Thoracic aorta (tissue), 2 donors: ENCODE results near the gene KPNB1. TPM values are rescaled to one million over a fixed set of nuclear protein-coding genes. Genes with fewer than 3 reads are reported as not detected.

Experiments
- ATAC-seq: fragments of 150-250 bp; one replicate; pipeline ENCODE4 v1.8.0; 2017; ENCODE audit warnings: low read depth; ENCODE audit not compliant: insufficient number of reproducible peaks, low FRiP score
- DNase-seq: peaks from one replicate; pipeline ENCODE4 v3.0.0-alpha.2; 2020; ENCODE audit warnings: low spot score
- H3K27ac ChIP-seq, 2 donors: fragments of 200-600 bp; sonication (generic); 1 replicate in 1 of 2; 2 replicates in 1 of 2; pipeline ENCODE4 v1.5.1; 2016; ENCODE audit warnings: mild to moderate bottlenecking in 2 of 2, moderate library complexity in 2 of 2
- H3K27me3 ChIP-seq: fragments of 200-600 bp; sonication (generic); replicated peaks from 2 replicates; pipeline ENCODE4 v1.6.0; 2016; ENCODE audit warnings: mild to moderate bottlenecking; ENCODE audit not compliant: insufficient read depth
- H3K36me3 ChIP-seq: fragments of 200-600 bp; sonication (generic); one replicate; pipeline ENCODE4 v1.5.1; 2016
- H3K4me1 ChIP-seq, 2 donors: fragments of 200-600 bp; sonication (generic); 1 replicate in 1 of 2; 2 replicates in 1 of 2; pipeline versions ENCODE4 v1.5.1 to v1.6.0; 2016; ENCODE audit warnings: low read depth in 2 of 2, mild to moderate bottlenecking in 1 of 2; ENCODE audit not compliant: control insufficient read depth in 1 of 2
- H3K4me3 ChIP-seq: fragments of 200-600 bp; sonication (generic); 2 replicates; pipeline ENCODE4 v1.5.1; 2016; ENCODE audit warnings: mild to moderate bottlenecking
- H3K9me3 ChIP-seq: fragments of 200-600 bp; sonication (generic); 2 replicates; pipeline ENCODE4 v1.5.1; 2016
- CTCF ChIP-seq: fragments of 200-600 bp; sonication (generic); IDR thresholded peaks from one replicate; pipeline ENCODE4 v1.5.1; 2019; ENCODE audit warnings: antibody characterized with exemption
- total RNA-seq, 2 donors: library from RNA; depleted of rRNA; stranded (reverse); fragments of >200 nt; gene quantifications; one replicate each; pipeline versions ENCODE4 v1.1.0 to v1.2.3, GENCODE V29; 2016

Gene KPNB1
- total RNA-seq, 2 donors from 2014 or later: 199 to 223 TPM

DNA sequence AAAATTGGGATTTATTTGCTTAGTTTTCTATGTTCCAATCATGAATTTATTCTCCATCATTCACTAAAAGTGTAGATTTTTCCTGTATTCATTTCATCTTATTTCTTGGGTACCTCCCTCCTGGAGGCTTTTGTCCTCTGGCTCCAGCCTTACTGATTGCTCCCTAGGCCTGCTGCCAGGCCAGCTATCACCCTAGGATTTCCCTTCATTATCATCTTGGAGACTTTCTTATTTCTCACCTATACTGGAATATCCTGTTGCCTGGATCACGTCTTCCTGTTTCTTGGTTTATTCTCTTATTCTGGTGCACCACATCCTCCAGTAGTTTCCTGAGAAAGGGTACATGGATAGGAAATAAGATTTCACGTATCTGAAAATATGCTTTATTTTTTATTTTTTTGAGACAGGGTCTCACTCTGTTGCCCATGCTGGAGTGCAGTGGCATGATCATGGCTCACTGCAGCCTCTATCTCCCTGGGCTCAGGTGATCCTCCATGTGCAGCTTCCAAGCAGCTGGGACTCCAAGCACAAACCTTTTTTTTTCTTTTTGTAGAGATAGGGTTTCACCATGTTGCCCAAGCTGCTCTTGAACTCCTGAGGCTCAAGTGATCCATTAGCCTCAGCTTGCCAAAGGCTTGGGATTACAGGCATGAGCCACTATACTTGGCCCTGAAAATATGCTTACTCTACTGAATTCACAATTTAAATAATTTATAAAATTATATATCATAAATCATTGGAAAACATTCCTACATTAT is 13.3 kb upstream of the KPNB1 start:
- DNase-seq: no peak
- Histone ChIP-seq H3K4me1 (no peaks in the 10 kb centered on the region), H3K27me3 (no peaks in the 10 kb centered on the region), H3K4me3 (no peak overlapping the region), H3K36me3 (no peaks in the 10 kb centered on the region), H3K27ac (no peak overlapping the region), H3K9me3 (no peaks in the 10 kb centered on the region)
- TF ChIP-seq CTCF: no peak
- no peak for ATAC-seq

- Histone ChIP-seq H3K4me1 (no peaks in the 10 kb centered on the region), H3K4me3 (no peak overlapping the region), H3K9me3 (no peaks in the 10 kb centered on the region), H3K27ac (no peak overlapping the region), H3K27me3 (no peaks in the 10 kb centered on the region), H3K36me3 (no peaks in the 10 kb centered on the region)
- ATAC-seq: no peak
- DNase-seq: no peak
- TF ChIP-seq CTCF: no peak
Observed at GRCh38 chr17:47638903-47639302, 10.8 kb upstream of the KPNB1 start.

DNA sequence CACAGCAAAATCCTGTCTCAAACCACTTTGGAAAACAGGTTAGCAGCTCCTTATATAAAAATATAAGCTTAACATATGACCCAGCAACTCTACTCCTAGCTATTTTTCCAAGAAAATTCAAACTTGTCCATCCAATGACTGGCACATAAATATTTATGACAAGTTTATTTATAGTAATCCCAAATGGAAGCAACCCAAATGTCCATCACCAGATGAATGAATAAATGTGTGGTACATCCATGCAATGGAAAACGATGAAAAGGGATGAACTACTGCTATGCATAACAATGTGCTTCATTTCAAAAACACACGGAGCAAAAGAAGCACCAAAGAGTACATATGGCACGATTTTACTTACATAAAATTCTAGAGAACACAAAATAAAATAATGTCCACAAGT is 9.6 kb upstream of the KPNB1 start:
- Histone ChIP-seq H3K27me3 (no peaks in the 10 kb centered on the region), H3K36me3 (no peaks in the 10 kb centered on the region), H3K27ac (no peak overlapping the region), H3K4me3 (no peak overlapping the region), H3K4me1 (no peaks in the 10 kb centered on the region), H3K9me3 (no peaks in the 10 kb centered on the region)
- TF ChIP-seq CTCF: no peak
- DNase-seq (no peak), ATAC-seq (no peak)

- Histone ChIP-seq H3K4me1 (no peaks in the 10 kb centered on the region), H3K9me3 (no peaks in the 10 kb centered on the region), H3K27me3 (no peaks in the 10 kb centered on the region), H3K36me3 (no peaks in the 10 kb centered on the region), H3K4me3 (no peak overlapping the region), H3K27ac (no peak overlapping the region)
- no peak for TF ChIP-seq CTCF
- ATAC-seq (no peak), DNase-seq (no peak)
Observed at GRCh38 chr17:47641202-47641601, 8.5 kb upstream of the KPNB1 start.

DNA sequence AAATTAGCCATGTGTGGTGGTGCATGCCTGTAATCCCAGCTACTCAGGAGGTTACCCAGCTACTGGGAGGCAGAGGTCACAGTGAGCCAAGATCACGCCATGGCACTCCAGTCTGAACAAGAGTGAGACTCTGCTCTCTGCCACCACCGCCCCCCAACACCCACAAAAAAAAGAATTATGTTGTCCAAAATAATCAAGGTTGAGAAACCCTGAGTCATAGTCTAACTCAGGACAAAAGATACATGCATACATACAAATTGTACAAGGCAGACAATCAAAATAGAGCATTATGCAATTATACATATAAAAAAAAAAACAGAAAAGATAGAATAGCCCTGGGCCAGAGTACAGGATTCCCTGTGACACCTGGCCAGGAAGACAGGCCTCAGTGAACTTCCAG is 6.6 kb upstream of the KPNB1 start:
- no peak for ATAC-seq

More for the DNA sequence above, 6.6 kb upstream of the KPNB1 start:
- Histone ChIP-seq H3K36me3 (no peaks in the 10 kb centered on the region), H3K27ac (no peak overlapping the region), H3K4me3 (no peak overlapping the region), H3K27me3 (no peaks in the 10 kb centered on the region), H3K4me1 (peaks cover 0 to 1% of the 10 kb centered on the region in 2 donors), H3K9me3 (no peaks in the 10 kb centered on the region)
- TF ChIP-seq CTCF: no peak
- DNase-seq: no peak
